ENCODE measurements around the gene DAPL1. TPM values are rescaled to one million over a fixed set of nuclear protein-coding genes. Genes with fewer than 3 reads are reported as not detected.

Gene DAPL1
- total RNA-seq, 1 experiment from 2014 or later, result not detected

- ChIA-PET POLR2A (no interaction called here), CTCF (no interaction called here)
- Mint-ChIP-seq H3K36me3 (no peaks in the 10 kb centered on the region), H3K27ac (no peak overlapping the region), H3K27me3 (ENCODE audit: low read depth) (no peaks in the 10 kb centered on the region), H3K9me3 (no peaks in the 10 kb centered on the region), H3K4me3 (no peak overlapping the region), H3K4me1 (peaks cover 18% of the 10 kb centered on the region)
- TF ChIP-seq USF2 (CRISPR knock-in tag; IDR thresholded peaks at IDR 0.05), result no peak
- no peak for ATAC-seq
- DNase-seq (ENCODE audit: low spot score), result no peak
These were observed 22.5 kb downstream of the DAPL1 start for GRCh38 chr2:158817588-158817987.

GRCh38 chr2:158818511-158818910 is 23.4 kb downstream of the DAPL1 start:
- no peak for DNase-seq (ENCODE audit: low spot score)
- no peaks in the 10 kb centered on the region for H3K27me3 Mint-ChIP-seq (ENCODE audit: low read depth)
- no peaks in the 10 kb centered on the region for H3K9me3 Mint-ChIP-seq
- no peak for TF ChIP-seq ZBTB21 (CRISPR knock-in tag; IDR thresholded peaks at IDR 0.05; ENCODE audit: borderline replicate concordance)
- TF ChIP-seq ARID4B (CRISPR knock-in tag; IDR thresholded peaks at IDR 0.05; ENCODE audit: borderline replicate concordance), result no peak
- TF ChIP-seq MAX (CRISPR knock-in tag; IDR thresholded peaks at IDR 0.05), result no peak
- no peak for TF ChIP-seq ZNF416 (CRISPR knock-in tag; IDR thresholded peaks at IDR 0.05)
- TF ChIP-seq FOXK1 (CRISPR knock-in tag; IDR thresholded peaks at IDR 0.05), result no peak
- TF ChIP-seq HMGA2 (CRISPR knock-in tag; IDR thresholded peaks at IDR 0.05), result no peak
- TF ChIP-seq CREB1 (CRISPR knock-in tag; IDR thresholded peaks at IDR 0.05), result no peak
- no peak for TF ChIP-seq TP53 (CRISPR knock-in tag; IDR thresholded peaks at IDR 0.05)
- TF ChIP-seq ZNF532 (CRISPR knock-in tag; IDR thresholded peaks at IDR 0.05; ENCODE audit: borderline replicate concordance), result no peak
- no peak for TF ChIP-seq ATF1 (CRISPR knock-in tag; IDR thresholded peaks at IDR 0.05)
- TF ChIP-seq ZNF232 (CRISPR knock-in tag; IDR thresholded peaks at IDR 0.05), result no peak
- no peak for TF ChIP-seq NR1H2 (CRISPR knock-in tag; IDR thresholded peaks at IDR 0.05)
- TF ChIP-seq RELA (CRISPR knock-in tag; IDR thresholded peaks at IDR 0.05; ENCODE audit: borderline replicate concordance), result no peak
- TF ChIP-seq IRF1 (CRISPR knock-in tag; IDR thresholded peaks at IDR 0.05), result no peak
- TF ChIP-seq ZMAT4 (CRISPR knock-in tag; IDR thresholded peaks at IDR 0.05), result no peak
- TF ChIP-seq ELF4 (CRISPR knock-in tag; IDR thresholded peaks at IDR 0.05; ENCODE audit: low read depth), result no peak
- ChIA-PET CTCF (no interaction called here), POLR2A (no interaction called here)
- no peak overlapping the region for H3K4me3 Mint-ChIP-seq
- ATAC-seq, result no peak
- H3K36me3 Mint-ChIP-seq, result no peaks in the 10 kb centered on the region
- peaks cover 20% of the 10 kb centered on the region for H3K4me1 Mint-ChIP-seq
- H3K27ac Mint-ChIP-seq, result no peak overlapping the region
